H4 (cell line): Measurements from ENCODE around the gene FAM124B. TPM values are rescaled to one million over a fixed set of nuclear protein-coding genes. Genes with fewer than 3 reads are reported as not detected.
"Not testable (repeated sequence)": the region's sequence is repeated elsewhere in the genome, so short reads cannot be mapped to it uniquely, and the experiment has no call there.

ENCODE experiments used
- DNase-seq: peaks from one replicate; pipeline ENCODE4 v3.0.0-alpha.2; 2015; ENCODE audit warnings: low spot score
- total RNA-seq: library from RNA; depleted of rRNA; stranded (reverse); fragments of >200 nt; shearing (Covaris generic); gene quantifications from 2 replicates; pipeline ENCODE4 v1.2.3, GENCODE V29; 2014

Gene FAM124B
- total RNA-seq, 1 experiment from 2014 or later: 0.06 TPM

GRCh38 chr2:224413381-224413780, 11.5 kb upstream of the FAM124B start:
- no peak for DNase-seq

DNA sequence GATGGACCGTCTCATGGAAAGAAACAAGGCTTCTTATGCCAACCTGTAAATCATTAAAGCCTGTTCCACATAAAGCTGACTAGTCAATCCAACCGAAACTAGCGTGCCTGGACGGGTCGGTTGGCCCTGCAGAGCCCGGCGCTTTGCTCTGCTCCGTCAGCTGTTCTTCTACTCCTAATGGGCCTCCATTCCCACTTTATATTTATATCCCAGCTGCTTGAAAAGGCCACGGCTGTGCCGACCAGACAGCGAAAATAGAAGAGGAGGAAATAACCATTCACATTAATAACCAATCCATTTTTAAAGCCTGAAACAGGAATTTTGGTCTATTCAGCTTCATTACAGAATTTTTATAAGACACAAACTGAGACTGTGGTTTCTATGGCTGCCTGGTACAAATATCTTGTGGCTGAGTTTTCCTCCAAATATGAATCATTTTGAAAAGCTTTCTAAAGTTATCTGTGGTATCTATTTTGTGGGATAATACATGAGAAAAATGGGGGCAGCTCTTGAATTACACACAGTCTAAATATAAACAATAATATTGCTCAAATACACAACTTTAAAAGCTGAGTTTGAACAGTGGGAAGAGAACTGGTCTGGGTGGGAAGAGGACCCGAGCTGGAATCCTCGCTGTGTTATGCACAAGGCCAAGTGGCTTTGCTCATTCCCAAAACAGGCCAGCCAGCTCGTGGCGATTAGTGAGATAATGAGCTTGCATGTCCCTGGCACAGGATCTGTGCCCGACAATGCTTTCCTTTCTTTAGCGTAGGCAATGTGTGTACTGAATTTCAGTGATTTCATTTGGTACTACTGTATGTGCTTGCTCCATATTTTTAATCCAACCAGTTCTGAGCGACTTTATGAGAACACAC, 10.5 kb upstream of the FAM124B start:
- DNase-seq: no peak

GRCh38 chr2:224410946-224411561, 9.1 kb upstream of the FAM124B start:
- no peak for DNase-seq

GRCh38 chr2:224408676-224409075, 6.8 kb upstream of the FAM124B start:
- DNase-seq: no peak

DNA sequence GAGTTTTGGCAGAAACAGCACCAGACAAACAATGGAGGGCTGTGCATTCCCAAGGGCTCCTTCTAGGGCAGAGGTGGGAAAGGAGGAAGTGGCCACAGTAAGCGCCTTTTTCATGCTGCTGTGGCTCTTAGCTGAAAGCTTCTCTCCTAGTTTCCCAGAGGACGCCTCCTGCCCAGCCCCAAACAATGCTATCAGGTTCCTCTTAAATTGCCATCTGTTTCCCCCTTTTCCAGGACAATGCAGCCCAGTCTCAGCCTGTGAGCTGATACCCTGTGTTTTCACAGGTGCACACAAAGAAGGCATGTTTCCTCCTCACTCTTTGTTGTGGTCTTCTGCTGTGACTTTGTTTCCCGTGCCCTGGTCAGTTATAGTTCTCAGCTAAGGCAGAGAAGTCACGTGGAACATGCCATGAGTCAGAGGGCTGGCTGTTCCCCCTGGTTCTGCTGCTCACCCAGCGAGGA, 5.4 kb upstream of the FAM124B start:
- no peak for DNase-seq

GRCh38 chr2:224405841-224406370, 4.0 kb upstream of the FAM124B start:
- no peak for DNase-seq

GRCh38 chr2:224405412-224405811, 3.5 kb upstream of the FAM124B start:
- no peak for DNase-seq

- DNase-seq: no peak
These were observed 2.9 kb upstream of the FAM124B start for GRCh38 chr2:224404796-224405195.

DNA sequence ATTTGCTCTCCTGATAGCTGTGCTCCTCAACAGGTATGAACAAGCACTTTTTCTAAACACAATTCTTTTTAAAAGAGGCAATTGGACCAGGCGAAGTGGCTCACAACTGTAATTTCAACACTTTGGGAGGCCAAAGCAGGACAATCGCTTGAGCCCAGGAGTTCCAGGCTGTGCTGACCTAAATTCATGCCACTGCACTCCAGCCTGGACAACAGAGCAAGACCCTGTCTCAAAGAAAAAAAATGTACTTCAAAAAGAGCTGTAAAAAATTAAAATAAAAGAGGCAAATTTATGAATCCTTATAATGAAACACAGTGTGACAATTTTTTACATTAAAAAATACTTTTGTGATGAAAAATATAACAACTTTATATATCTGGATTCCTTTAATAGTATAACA, 1.8 kb upstream of the FAM124B start:
- DNase-seq: no peak

- no peak for DNase-seq
These were observed 848 bp downstream of the FAM124B start for GRCh38 chr2:224400886-224401632.

GRCh38 chr2:224400174-224400810, 1.6 kb downstream of the FAM124B start:
- no peak for DNase-seq

- DNase-seq: no peak
These were observed 3.6 kb downstream of the FAM124B start for GRCh38 chr2:224398289-224398688.

DNA sequence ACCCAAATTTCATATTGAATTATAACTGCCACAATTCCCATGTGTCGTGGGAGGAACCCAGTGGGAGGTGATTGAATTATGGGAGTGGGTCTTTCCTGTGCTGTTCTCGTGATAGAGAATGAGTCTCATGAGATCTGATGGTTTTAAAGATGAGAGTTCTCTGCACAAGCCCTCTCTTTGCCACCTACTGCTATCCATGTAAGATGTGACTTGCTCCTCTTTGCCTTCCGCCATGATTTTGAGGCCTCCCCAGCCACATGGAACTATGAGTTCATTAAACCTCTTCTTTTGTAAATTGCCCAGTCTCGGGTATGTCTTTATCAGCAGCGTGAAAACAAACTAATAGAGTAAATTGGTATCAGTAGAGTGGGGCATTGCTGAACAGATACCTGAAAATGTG, 4.8 kb downstream of the FAM124B start:
- DNase-seq: not testable (repeated sequence)

DNA sequence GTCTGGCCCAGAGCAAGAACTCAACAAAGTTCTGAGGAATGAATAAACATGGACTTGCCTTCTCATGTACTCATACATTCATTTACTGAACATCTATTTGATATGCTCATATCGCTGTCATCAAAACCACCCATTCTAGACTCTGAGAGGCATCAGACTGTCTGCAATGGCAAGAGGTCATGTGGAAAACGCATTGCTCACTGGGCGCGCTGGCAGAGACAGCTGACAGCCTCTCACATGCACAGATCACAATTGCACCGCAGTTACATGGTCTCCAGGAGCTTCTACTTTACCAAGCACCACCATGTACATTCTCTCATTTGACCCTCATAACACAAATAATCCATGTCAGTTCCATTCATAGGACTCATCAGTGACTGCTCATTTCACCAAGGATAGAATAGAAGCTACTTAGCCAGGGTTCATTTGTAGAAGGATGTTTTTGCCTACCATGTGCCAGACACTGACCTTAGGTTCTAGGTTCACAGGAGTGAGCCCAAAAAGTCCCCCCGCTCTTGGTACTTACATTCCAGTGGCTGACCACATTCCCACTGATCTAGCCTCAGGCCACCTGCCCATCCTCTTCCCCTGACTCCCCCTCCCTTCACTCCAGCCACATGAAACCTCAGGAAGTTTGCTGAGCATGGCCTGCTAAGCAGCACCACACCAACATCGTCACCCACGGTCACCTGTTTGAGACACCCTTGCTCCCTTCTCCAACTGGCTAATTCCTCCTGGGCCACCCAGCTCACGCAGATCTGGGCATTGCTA, 6.1 kb downstream of the FAM124B start:
- DNase-seq: peak; percentile 20

DNA sequence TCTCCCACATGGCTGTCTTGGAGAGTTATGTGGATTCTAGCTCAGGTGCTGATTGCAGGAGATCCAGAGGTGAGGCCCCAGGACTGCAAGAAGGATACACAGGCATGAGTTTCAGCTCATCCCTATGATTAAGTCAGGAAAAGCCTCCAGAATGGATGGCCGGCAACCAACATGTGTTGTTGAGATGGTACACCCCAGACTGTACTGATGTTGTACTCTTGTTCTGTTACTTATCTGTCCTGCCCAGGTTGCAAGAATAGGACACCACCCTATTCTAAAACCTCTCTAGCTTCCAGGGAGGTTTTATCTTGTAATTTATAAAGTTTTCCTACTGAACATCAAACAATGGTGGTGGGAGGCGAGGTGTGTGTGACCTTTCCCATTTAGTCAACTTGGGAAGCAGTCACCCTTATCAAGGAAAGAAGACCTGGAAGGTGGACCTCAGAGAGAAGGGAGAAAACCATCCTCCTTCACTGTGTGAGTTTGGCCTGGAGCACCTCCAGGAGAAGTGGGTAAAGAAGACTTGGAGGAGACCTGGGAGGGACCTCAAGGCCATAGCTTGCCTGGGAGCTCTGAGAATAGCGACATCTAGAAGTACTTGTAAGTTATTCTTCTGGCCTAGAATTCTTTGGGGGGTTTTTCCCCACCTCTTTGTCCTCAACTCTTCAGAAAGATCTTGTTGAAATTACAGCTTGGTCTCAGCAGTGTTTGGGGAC, 8.6 kb downstream of the FAM124B start:
- DNase-seq: no peak

GRCh38 chr2:224392545-224392944, 9.4 kb downstream of the FAM124B start:
- DNase-seq: no peak

DNA sequence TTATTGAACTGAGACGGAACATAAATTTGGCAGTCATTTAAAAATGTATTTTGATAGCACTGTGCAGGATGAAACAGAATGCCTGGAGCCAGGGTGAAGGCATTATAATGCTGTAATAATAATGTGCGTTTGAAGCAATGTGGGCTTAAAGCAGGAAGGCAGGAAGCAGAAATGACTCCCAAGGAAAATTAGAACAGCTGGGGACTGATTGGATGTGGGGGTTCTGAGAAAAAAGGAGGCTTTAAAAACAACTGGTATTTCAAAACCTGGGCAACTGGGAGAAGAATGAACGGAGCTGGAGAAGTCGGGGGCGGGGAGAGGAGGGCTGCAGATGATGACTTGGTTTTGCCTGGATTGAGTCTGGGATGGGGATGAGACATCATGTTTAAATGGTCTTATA, 12.6 kb downstream of the FAM124B start:
- no peak for DNase-seq

DNA sequence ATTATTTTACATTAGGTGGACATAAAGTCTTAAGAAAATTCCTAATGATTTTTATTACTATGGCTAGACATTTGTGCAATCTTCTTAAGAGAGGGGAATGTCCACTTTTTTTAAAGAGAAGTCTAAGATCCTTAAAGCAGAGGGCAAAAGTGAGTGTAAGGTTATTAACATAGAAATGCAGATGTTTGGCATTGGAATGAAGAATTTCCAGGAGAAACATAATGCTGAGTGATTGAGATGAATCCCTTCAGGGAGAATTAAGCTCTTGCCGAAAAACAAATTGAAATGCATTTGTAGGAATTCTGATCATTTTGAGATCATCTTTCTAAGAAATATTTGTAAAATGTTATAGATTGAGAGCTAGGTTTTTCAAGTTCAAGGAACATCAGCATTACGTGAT, 15.0 kb downstream of the FAM124B start:
- DNase-seq: no peak

DNA sequence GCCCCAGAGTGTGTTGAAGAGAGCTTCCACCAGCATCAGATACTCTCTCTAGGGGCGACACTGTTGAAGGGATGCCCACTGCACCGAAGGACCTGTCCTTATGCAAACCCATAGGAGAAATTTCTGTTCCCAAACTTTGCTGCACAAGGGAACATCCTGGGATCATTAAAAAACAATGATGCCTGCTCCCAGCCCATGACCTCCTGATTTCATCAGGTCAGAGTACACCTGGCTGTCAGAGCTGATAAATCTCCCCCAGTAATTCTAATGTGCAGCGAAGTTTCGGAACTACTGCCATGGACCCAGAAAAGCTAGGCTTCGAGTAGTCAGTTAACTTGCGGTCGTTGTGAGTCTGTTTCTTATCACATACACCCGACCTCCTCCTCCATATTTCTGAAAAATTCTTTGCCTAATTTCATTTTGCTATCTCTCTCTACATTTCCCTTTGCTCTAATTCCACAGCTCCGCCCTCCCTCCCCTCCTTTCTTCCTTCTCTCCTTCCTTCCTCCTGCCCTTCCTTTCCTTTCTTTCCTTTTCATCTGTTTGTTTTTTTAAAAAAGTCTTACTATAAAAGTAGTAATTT, 18.8 kb downstream of the FAM124B start:
- DNase-seq: no peak

- not testable (repeated sequence) for DNase-seq
These were observed 19.6 kb downstream of the FAM124B start for GRCh38 chr2:224382280-224382647.
